Nephron (organoid): ENCODE data around the gene GFI1.

Source experiments
- H3K27ac Mint-ChIP-seq, 3 experiments: 2 replicates each; pipeline ENCODE4 v1.8.0; 2020; ENCODE audit warnings: mixed read lengths in 3 of 3, mild to moderate bottlenecking in 2 of 3, moderate library complexity in 1 of 3
- H3K27me3 Mint-ChIP-seq: 2 replicates; pipeline ENCODE4 v1.8.0; 2021; ENCODE audit warnings: low read depth, mild to moderate bottlenecking, moderate library complexity, mixed read lengths
- H3K36me3 Mint-ChIP-seq: 2 replicates; pipeline ENCODE4 v1.8.0; 2020; ENCODE audit warnings: low read depth, mixed read lengths
- H3K4me1 Mint-ChIP-seq: 2 replicates; pipeline ENCODE4 v1.8.0; 2020; ENCODE audit warnings: mixed read lengths
- H3K4me3 Mint-ChIP-seq, 3 experiments: 2 replicates each; pipeline ENCODE4 v1.8.0; 2020; ENCODE audit warnings: mild to moderate bottlenecking in 3 of 3, mixed read lengths in 3 of 3, moderate library complexity in 2 of 3
- H3K9me3 Mint-ChIP-seq: 2 replicates; pipeline ENCODE4 v1.8.0; 2020; ENCODE audit warnings: mixed read lengths
- TF ChIP-seq, protein P1 (sequence below), 3 experiments: fragments of 200-600 bp; sonication (generic); IDR thresholded peaks; one replicate each; pipeline ENCODE4 v1.5.0; 2021; ENCODE audit warnings: antibody characterized with exemption in 3 of 3; ENCODE audit not compliant: unreplicated experiment in 3 of 3

GFI1 gene

DNA sequence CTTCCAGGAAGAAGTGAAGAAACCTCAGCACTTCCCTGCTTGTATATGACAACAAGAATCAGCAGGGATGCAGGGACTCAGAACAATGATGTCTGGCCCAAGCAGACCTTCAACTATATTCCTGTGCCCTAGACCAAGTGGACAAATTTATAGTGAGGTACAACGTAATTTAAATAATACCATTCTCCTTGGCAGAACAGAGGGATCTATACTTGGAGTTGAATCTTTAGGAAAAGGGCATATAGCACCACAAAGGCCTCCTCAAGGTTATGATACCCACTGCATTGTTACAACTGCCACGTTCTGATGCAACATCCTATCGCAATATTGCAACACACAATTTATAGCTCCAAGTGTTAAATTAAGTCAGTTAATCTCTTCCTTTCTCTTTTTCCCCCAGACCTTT is 29.1 kb upstream of the GFI1 start:
- Mint-ChIP-seq H3K27me3 (no peaks in the 10 kb centered on the region), H3K4me1 (no peaks in the 10 kb centered on the region), H3K9me3 (no peaks in the 10 kb centered on the region), H3K27ac (no peak overlapping the region), H3K4me3 (no peak overlapping the region), H3K36me3 (peaks cover 17% of the 10 kb centered on the region)
- TF ChIP-seq, protein P1, sequence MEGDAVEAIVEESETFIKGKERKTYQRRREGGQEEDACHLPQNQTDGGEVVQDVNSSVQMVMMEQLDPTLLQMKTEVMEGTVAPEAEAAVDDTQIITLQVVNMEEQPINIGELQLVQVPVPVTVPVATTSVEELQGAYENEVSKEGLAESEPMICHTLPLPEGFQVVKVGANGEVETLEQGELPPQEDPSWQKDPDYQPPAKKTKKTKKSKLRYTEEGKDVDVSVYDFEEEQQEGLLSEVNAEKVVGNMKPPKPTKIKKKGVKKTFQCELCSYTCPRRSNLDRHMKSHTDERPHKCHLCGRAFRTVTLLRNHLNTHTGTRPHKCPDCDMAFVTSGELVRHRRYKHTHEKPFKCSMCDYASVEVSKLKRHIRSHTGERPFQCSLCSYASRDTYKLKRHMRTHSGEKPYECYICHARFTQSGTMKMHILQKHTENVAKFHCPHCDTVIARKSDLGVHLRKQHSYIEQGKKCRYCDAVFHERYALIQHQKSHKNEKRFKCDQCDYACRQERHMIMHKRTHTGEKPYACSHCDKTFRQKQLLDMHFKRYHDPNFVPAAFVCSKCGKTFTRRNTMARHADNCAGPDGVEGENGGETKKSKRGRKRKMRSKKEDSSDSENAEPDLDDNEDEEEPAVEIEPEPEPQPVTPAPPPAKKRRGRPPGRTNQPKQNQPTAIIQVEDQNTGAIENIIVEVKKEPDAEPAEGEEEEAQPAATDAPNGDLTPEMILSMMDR (IDR thresholded peaks at IDR 0.05; ENCODE audit: unreplicated experiment in 3 of 3) = no peak

DNA sequence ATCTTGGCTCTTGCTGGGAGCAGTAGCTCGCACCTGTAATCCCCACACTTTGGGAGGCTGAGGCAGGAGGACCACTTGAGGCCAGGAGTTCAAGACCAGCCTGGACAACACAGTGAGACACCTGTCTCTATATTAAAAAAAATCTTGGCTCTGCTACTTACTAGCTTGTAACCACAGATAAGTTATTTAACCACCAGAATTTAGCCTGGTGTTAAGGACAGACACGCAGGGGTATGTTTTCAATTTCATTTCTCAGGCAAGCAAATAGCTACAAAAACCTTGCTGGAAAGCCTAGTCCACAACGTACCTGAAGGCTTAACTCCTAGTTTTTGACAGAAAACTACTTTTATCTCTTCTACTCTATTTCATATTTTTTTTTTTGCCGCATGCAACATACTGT is 24.8 kb upstream of the GFI1 start:
- H3K27ac Mint-ChIP-seq = no peak overlapping the region
- no peaks in the 10 kb centered on the region for H3K4me1 Mint-ChIP-seq
- H3K36me3 Mint-ChIP-seq = peaks cover 6% of the 10 kb centered on the region
- H3K9me3 Mint-ChIP-seq = no peaks in the 10 kb centered on the region
- H3K4me3 Mint-ChIP-seq = no peak overlapping the region
- no peaks in the 10 kb centered on the region for H3K27me3 Mint-ChIP-seq
- TF ChIP-seq, protein P1 (IDR thresholded peaks at IDR 0.05; ENCODE audit: unreplicated experiment in 3 of 3) = no peak

DNA sequence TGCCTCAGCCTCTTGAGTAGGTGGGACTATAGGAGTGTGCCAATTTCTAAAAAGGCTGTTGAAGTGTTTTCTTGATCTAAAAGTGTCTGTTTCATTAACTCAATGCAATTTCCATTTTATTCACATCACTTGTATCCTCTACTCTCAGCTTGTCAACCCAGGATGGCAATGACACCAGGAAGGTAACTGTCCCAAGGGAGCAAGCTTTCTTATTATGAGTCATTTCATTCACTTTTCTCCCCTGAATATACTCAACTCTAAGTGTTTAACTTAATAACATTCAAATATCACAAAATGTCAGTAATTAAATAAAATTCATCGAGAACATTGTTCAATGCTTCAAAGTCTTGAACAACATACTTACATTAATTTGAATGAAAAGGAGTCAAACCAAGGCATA is 22.9 kb upstream of the GFI1 start:
- Mint-ChIP-seq H3K27me3 (no peaks in the 10 kb centered on the region), H3K4me1 (no peaks in the 10 kb centered on the region), H3K27ac (no peak overlapping the region), H3K4me3 (no peak overlapping the region), H3K36me3 (peaks cover 6% of the 10 kb centered on the region), H3K9me3 (no peaks in the 10 kb centered on the region)
- TF ChIP-seq, protein P1 (IDR thresholded peaks at IDR 0.05; ENCODE audit: unreplicated experiment in 3 of 3) = no peak

DNA sequence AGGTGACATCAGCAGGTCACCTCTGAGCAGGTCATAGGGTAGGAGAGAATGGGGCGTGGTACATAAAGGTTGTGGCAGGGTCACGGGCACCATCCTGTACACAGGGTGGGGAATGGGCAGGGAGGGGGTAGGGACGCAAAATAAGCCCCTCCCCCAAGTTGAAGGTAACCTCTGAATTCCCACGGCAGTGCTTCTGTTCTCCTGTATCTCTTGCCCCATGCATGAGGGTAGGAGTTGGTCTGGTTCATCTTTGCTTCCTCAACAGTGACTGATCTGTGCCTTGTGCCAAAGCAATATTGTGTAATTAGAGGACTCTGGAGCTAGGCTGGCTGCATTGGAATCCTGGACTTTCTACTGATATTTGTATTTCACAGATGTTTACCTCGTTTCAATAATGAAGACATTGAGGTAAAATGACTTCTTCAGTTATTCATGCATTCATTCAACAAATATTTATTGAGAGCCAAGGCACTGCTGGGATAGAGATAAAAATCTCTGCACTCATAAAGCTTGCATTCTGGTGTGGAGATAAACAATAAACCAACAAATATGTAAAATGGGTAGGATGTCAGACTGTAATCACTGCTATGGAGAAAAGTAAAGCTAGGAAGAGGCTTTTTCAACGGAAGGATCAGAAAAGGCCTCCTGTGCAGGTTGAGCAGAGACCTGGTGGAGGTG is 18.4 kb upstream of the GFI1 start:
- Mint-ChIP-seq H3K4me1 (no peaks in the 10 kb centered on the region), H3K27ac (no peak overlapping the region), H3K36me3 (no peaks in the 10 kb centered on the region), H3K27me3 (no peaks in the 10 kb centered on the region), H3K4me3 (no peak overlapping the region), H3K9me3 (no peaks in the 10 kb centered on the region)
- TF ChIP-seq, protein P1 (IDR thresholded peaks at IDR 0.05; ENCODE audit: unreplicated experiment in 3 of 3) = no peak

DNA sequence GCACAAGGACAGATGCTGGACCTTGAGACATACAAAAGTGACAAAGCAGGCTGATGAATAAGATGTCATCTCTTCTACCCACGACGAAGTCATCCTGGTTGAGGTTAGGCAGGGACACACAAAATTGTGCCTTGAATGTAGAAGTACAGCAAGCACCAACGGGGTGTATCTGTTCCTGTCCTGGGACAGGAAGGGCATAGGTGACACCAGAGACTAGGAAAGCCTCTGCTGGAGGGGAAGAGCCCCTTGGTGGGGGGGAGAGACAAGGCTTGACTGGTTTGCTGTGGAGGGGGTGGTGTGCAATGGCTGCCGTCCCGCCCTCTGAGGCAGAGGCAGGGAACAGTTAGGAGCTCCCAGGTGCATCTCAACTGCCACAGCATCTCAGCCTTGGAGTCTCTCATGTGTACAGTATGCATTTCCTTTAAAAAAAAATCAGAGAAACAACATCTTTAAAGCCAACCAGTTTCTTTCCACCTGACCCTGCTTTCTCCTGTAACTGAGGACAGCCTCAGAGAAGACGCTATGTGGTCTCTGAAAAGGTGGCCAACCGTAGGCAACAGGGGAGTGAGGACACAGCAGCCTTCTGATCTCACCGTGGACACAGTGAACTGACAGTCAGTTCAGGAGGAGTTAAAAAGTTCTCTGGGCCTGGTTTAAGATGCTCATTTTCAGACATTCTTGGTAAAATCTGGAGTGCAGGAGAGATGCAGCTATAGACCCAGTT is 17.7 kb upstream of the GFI1 start:
- Mint-ChIP-seq H3K4me3 (no peak overlapping the region), H3K4me1 (no peaks in the 10 kb centered on the region), H3K9me3 (no peaks in the 10 kb centered on the region), H3K27ac (no peak overlapping the region), H3K27me3 (no peaks in the 10 kb centered on the region), H3K36me3 (no peaks in the 10 kb centered on the region)
- TF ChIP-seq, protein P1 (IDR thresholded peaks at IDR 0.05; ENCODE audit: unreplicated experiment in 3 of 3) = no peak

DNA sequence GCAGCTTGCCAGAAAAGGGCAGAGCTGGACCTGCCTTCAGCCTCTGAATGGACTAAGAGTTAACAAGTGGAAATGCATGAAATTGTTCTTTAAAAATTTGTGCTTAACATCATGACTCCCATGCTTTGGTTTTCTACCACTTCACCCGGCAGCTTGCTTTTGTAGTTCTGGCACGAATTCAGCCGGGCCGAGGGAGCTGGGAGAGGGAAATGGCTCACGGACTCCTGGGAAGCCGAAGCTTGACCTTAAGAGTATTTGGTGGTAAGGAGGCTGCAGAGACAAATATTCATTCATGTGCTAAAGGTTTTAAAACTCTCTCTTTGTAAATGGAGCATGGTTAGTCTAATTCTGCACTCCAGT is 17.2 kb upstream of the GFI1 start:
- Mint-ChIP-seq H3K4me1 (no peaks in the 10 kb centered on the region), H3K27me3 (no peaks in the 10 kb centered on the region), H3K9me3 (no peaks in the 10 kb centered on the region), H3K36me3 (no peaks in the 10 kb centered on the region), H3K4me3 (no peak overlapping the region), H3K27ac (no peak overlapping the region)
- TF ChIP-seq, protein P1 (IDR thresholded peaks at IDR 0.05; ENCODE audit: unreplicated experiment in 3 of 3) = no peak
